Keratinocyte (primary cell): Measurements from ENCODE around the gene CCDC107. TPM values are rescaled to one million over a fixed set of nuclear protein-coding genes. Genes with fewer than 3 reads are reported as not detected.
A peak's percentile ranks its signal among the peaks of the same experiment; 100 is the strongest.

Experiments used
- DNase-seq: peaks from one replicate; pipeline ENCODE4 v3.0.0-alpha.2; 2011; ENCODE audit warnings: low read depth, missing footprints, low spot score
- FAIRE-seq: peaks from 2 replicates; lab custom pipeline; 2011; peaks lifted over from hg19 to GRCh38; lab: Jason Lieb, UNC
- H2AFZ ChIP-seq: 2 replicates; pipeline ENCODE4 v1.6.0; 2012; ENCODE audit warnings: low read length, control low read depth, inconsistent platforms; ENCODE audit not compliant: control insufficient read depth
- H3K27ac ChIP-seq: 2 replicates; pipeline ENCODE4 v1.5.1; 2011; ENCODE audit warnings: low read length; ENCODE audit not compliant: control insufficient read depth, insufficient read depth
- H3K27me3 ChIP-seq: 3 replicates; pipeline ENCODE4 v1.6.0; 2011; ENCODE audit warnings: low read length; ENCODE audit not compliant: control insufficient read depth, insufficient read depth; ENCODE audit errors: extremely low read depth
- H3K36me3 ChIP-seq, 2 experiments: 2 replicates in 1 of 2; 3 replicates in 1 of 2; pipeline ENCODE4 v1.5.1; 2011; ENCODE audit warnings: low read length in 2 of 2, mild to moderate bottlenecking in 1 of 2; ENCODE audit not compliant: control insufficient read depth in 2 of 2, insufficient read depth in 2 of 2; ENCODE audit errors: extremely low read depth in 1 of 2
- H3K4me1 ChIP-seq: 3 replicates; pipeline ENCODE4 v1.5.1; 2011; ENCODE audit warnings: low read length; ENCODE audit not compliant: control insufficient read depth, insufficient read depth; ENCODE audit errors: extremely low read depth
- H3K4me2 ChIP-seq: 3 replicates; pipeline ENCODE4 v1.6.0; 2011; ENCODE audit warnings: low read depth, low read length; ENCODE audit not compliant: control insufficient read depth, insufficient read depth; ENCODE audit errors: extremely low read depth
- H3K4me3 ChIP-seq, 3 experiments: fragments of 200-600 bp in 1 of 3; sonication (generic) in 1 of 3; 2 replicates in 2 of 3; 3 replicates in 1 of 3; pipeline ENCODE4 v1.5.1; 2011 to 2016; ENCODE audit warnings: low read length in 3 of 3, mild to moderate bottlenecking in 3 of 3, control low read depth in 2 of 3, inconsistent platforms in 1 of 3, low read depth in 1 of 3, mixed read lengths in 1 of 3, mixed run types in 1 of 3, moderate library complexity in 1 of 3; ENCODE audit not compliant: control insufficient read depth in 2 of 3, insufficient read depth in 2 of 3; ENCODE audit errors: extremely low read depth in 1 of 3
- H3K79me2 ChIP-seq: 2 replicates; pipeline ENCODE4 v1.6.0; 2012; ENCODE audit warnings: low read length; ENCODE audit not compliant: control insufficient read depth, insufficient read depth
- H3K9ac ChIP-seq: 3 replicates; pipeline ENCODE4 v1.6.0; 2011; ENCODE audit warnings: low read length; ENCODE audit not compliant: control insufficient read depth, insufficient read depth; ENCODE audit errors: extremely low read depth
- H3K9me1 ChIP-seq: 3 replicates; pipeline ENCODE4 v1.6.0; 2011; ENCODE audit warnings: low read length; ENCODE audit not compliant: control insufficient read depth, insufficient read depth; ENCODE audit errors: extremely low read depth
- H3K9me3 ChIP-seq: 2 replicates; pipeline ENCODE4 v1.5.1; 2012; ENCODE audit warnings: low read depth, low read length; ENCODE audit not compliant: control insufficient read depth
- H4K20me1 ChIP-seq: 3 replicates; pipeline ENCODE4 v1.6.0; 2011; ENCODE audit warnings: low read length; ENCODE audit not compliant: control insufficient read depth, insufficient read depth; ENCODE audit errors: extremely low read depth
- CTCF ChIP-seq, 3 experiments: IDR thresholded peaks in 1 of 3; conservative IDR thresholded peaks in 1 of 3; optimal IDR thresholded peaks in 1 of 3; 2 replicates in 2 of 3; 3 replicates in 1 of 3; pipeline versions ENCODE3 to v1.5.1; 2011; ENCODE audit warnings: low read length in 3 of 3, mild to moderate bottlenecking in 3 of 3, moderate library complexity in 2 of 3, control low read depth in 1 of 3, inconsistent platforms in 1 of 3; ENCODE audit not compliant: insufficient read depth in 2 of 3; ENCODE audit errors: extremely low read depth in 1 of 3
- EZH2 ChIP-seq: IDR thresholded peaks from one replicate; pipeline ENCODE4 v1.6.1; 2012; ENCODE audit warnings: inconsistent platforms, mild to moderate bottlenecking, low read length, moderate library complexity
- dilution Hi-C: fragments of 300-500 bp; cut with MboI; formaldehyde crosslinking; loops from one replicate; pipeline ENCODE4 v1.7.0; 2020; ENCODE audit warnings: low sequenced_read_pairs; ENCODE audit not compliant: extremely low pct_ligation_motif_present
- polyA plus RNA-seq, 5 experiments: library from polyadenylated mRNA; depleted of rRNA in 3 of 5; stranded (reverse) in 3 of 5; stranded (forward) in 1 of 5; unstranded in 1 of 5; fragments of >200 nt; gene quantifications; 1 replicate in 1 of 5; 2 replicates in 3 of 5; 3 replicates in 1 of 5; pipeline versions ENCODE4 v1.2.1 to v1.2.3, GENCODE V29; 2011 to 2012; ENCODE audit warnings: missing spikeins in 2 of 5, low read depth in 1 of 5, low replicate concordance in 1 of 5

The CCDC107 gene
- polyA plus RNA-seq, 1 donor (not counting 4 experiments of a cell fraction or from before 2014, with no cell fraction given): 10.5 TPM

DNA sequence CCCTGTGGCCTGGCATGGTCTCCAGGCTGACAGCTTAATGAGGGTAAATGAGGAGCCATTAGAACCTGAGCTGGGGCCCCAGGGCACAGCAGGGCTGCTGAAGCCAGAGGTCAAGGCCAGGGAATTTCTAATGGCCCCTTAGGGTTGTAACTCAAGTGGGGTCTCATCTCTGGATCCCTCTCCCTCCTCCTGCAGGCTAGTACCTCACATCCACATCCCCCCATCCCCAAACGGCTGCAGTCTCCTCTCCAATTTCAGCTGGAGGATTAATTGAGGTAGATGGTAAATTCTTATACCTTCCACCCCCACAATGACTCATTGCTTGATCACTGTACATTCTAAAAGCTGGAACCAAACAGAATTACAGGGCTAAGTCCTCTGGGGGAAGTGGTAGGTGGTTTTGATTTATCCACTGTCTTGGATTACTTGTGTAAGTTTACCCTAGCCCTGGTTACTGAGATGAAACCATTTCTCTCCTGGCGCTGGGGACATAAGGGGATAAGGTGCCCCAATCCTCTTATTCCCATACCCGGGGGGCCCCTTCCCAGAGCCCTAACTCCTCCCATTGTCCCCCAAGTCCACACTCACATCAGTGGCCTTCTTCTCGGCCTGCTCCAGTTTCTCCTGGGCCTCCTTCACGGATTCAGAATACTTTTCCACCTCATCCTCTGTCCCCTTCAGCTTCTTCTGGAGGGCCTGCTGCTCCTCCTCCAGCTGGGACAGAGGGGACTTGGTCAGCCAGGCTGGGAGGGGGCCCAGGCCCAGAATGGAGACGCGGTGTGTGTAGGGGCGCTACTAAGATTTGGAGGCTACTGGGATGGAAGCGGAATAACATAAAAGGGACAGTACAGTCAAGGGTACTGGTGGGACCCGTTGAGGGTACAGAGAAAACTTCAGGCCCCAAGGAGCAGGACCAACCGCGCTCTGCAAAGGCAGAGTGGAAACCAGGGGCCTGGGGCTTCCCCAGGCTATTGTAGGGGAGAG is 30.8 kb downstream of the CCDC107 start:
- Histone ChIP-seq H3K79me2 (no peaks in the 10 kb centered on the region), H2AFZ (no peak overlapping the region)
- DNase-seq: no peak

DNA sequence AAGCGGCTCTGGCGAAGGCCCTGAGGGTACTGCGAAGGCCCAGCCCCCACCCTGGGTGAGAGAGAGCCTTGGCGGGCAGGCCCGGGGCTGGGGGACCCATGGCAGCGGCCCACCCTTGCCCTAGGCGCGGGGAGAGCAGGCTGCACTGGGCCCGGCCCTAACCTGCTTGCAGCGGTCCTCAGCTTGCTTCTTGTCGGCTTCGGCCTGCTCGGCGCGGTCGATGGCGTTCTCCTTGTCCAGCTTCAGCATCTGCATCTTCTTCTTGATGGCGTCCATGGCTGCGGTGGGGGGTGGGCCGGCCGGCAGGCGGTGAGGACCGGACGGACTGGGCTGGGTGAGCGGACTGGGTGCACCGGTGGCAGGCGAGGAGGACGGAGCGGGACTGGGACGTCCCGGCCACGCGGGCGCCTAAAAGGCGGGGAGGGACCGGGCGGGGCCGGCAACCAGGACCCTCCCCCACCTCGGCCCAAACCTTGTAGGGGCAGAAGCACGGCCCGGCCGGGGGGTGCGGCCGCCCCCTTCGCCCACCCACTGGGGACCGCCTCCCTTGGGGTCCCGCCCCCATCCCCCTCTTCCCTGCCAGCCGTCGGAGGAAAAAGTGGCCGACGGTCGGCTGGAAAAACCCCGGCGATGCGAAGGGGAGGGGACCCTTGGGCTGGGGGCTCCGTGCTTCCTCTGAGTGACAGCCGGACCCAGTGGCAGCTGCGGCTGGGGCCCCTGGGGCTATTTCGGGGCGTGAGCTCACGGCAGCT is 31.6 kb downstream of the CCDC107 start, which contains the start of gene TPM2:
TSS of gene TPM2 (minus strand) at position 384 of the 752 bp plus-strand sequence. CDS start at position 276, 108 bp downstream.
- FAIRE-seq (no peak), DNase-seq (no peak)
- peak within 1 kb of the TSS; percentile 60 for H2AFZ ChIP-seq

More for the DNA sequence above, 30.8 kb downstream of the CCDC107 start:
- peak overlapping the region; percentile 73 for H3K4me2 ChIP-seq
- H3K4me3 ChIP-seq: peak overlapping the region; percentile 32 to 50 (median 35)
- peak; percentile 95 for FAIRE-seq
- peaks cover 16% of the 10 kb centered on the region for H3K4me1 ChIP-seq
- H3K9me1 ChIP-seq: no peaks in the 10 kb centered on the region
- H3K9me3 ChIP-seq: no peaks in the 10 kb centered on the region
- no peaks in the 10 kb centered on the region for H4K20me1 ChIP-seq
- TF ChIP-seq CTCF (optimal IDR thresholded peaks at IDR 0.05 in 1 of 3, IDR thresholded peaks at IDR 0.05 in 1 of 3, conservative IDR thresholded peaks at IDR 0.05 in 1 of 3; ENCODE audit: extremely low read depth in 1 of 3, insufficient read depth in 2 of 3, low read length in 3 of 3): no peak
- TF ChIP-seq EZH2: no peak
- peaks cover 0 to 4% of the 10 kb centered on the region in 2 experiments for H3K36me3 ChIP-seq
- no peaks in the 10 kb centered on the region for H3K27me3 ChIP-seq
- H3K9ac ChIP-seq: peak overlapping the region; percentile 49
- H3K27ac ChIP-seq: peak overlapping the region; percentile 59
- dilution Hi-C loops: no loop called here

More for the DNA sequence above, 31.6 kb downstream of the CCDC107 start, which contains the start of gene TPM2:
- dilution Hi-C loops: no loop called here
- H4K20me1 ChIP-seq: no peaks in the 10 kb centered on the region
- no peaks in the 10 kb centered on the region for H3K9me3 ChIP-seq
- peak within 1 kb of the TSS; percentile 73 for H3K4me2 ChIP-seq
- H3K36me3 ChIP-seq: peaks cover 0 to 4% of the 10 kb centered on the region in 2 experiments
- H3K4me1 ChIP-seq: peaks cover 16% of the 10 kb centered on the region
- peak within 1 kb of the TSS; percentile 59 for H3K27ac ChIP-seq
- H3K27me3 ChIP-seq: no peaks in the 10 kb centered on the region
- no peaks in the 10 kb centered on the region for H3K9me1 ChIP-seq
- peak within 1 kb of the TSS; percentile 50 to 72 (median 66) for H3K4me3 ChIP-seq
- no peak for TF ChIP-seq EZH2
- TF ChIP-seq CTCF (optimal IDR thresholded peaks at IDR 0.05 in 1 of 3, IDR thresholded peaks at IDR 0.05 in 1 of 3, conservative IDR thresholded peaks at IDR 0.05 in 1 of 3; ENCODE audit: extremely low read depth in 1 of 3, insufficient read depth in 2 of 3, low read length in 3 of 3): no peak
- peak within 1 kb of the TSS; percentile 61 for H3K9ac ChIP-seq
- no peaks in the 10 kb centered on the region for H3K79me2 ChIP-seq
